Measurements from ENCODE around the gene STK26. TPM values are rescaled to one million over a fixed set of nuclear protein-coding genes. Genes with fewer than 3 reads are reported as not detected.

Gene STK26
- total RNA-seq, 4 donors from 2014 or later, result 11.6 to 15.9 (median 13.6) TPM

GRCh38 chrX:132101206-132101605 lies 78.1 kb downstream of the STK26 start:
- no peaks in the 10 kb centered on the region for H3K36me3 ChIP-seq
- peaks cover 0 to 1% (median 0%) of the 10 kb centered on the region in 4 donors for H3K27me3 ChIP-seq
- WGBS, result 77% methylated on average over 4 of the region's 4 CpGs
- no peak overlapping the region for H3K27ac ChIP-seq (replicated peaks in 1 of 4)
- no peaks in the 10 kb centered on the region for H3K9me3 ChIP-seq
- no peak for DNase-seq (ENCODE audit: extremely low spot score)
- intact Hi-C loops (cut with DNase I), result no loop called here
- H3K4me1 ChIP-seq, result no peaks in the 10 kb centered on the region
- TF ChIP-seq, protein P1, sequence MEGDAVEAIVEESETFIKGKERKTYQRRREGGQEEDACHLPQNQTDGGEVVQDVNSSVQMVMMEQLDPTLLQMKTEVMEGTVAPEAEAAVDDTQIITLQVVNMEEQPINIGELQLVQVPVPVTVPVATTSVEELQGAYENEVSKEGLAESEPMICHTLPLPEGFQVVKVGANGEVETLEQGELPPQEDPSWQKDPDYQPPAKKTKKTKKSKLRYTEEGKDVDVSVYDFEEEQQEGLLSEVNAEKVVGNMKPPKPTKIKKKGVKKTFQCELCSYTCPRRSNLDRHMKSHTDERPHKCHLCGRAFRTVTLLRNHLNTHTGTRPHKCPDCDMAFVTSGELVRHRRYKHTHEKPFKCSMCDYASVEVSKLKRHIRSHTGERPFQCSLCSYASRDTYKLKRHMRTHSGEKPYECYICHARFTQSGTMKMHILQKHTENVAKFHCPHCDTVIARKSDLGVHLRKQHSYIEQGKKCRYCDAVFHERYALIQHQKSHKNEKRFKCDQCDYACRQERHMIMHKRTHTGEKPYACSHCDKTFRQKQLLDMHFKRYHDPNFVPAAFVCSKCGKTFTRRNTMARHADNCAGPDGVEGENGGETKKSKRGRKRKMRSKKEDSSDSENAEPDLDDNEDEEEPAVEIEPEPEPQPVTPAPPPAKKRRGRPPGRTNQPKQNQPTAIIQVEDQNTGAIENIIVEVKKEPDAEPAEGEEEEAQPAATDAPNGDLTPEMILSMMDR (IDR thresholded peaks at IDR 0.05), result no peak
- TF ChIP-seq POLR2AphosphoS5 (IDR thresholded peaks at IDR 0.05), result no peak
- no peak for TF ChIP-seq POLR2A (IDR thresholded peaks at IDR 0.05; ENCODE audit: low read depth)
- no peak for TF ChIP-seq EP300 (IDR thresholded peaks at IDR 0.05)
- no peak overlapping the region for H3K4me3 ChIP-seq

- Histone ChIP-seq H3K36me3 (no peaks in the 10 kb centered on the region), H3K4me3 (no peak overlapping the region), H3K4me1 (no peaks in the 10 kb centered on the region), H3K9me3 (no peaks in the 10 kb centered on the region), H3K27me3 (no peaks in the 10 kb centered on the region), H3K27ac (replicated peaks in 1 of 4) (no peak overlapping the region)
- WGBS, result 83% methylated on average over 9 of the region's 9 CpGs
- DNase-seq (ENCODE audit: extremely low spot score), result no peak
- intact Hi-C loops (cut with DNase I), result no loop called here
- TF ChIP-seq POLR2A (IDR thresholded peaks at IDR 0.05; ENCODE audit: low read depth) (no peak), EP300 (IDR thresholded peaks at IDR 0.05) (no peak), POLR2AphosphoS5 (IDR thresholded peaks at IDR 0.05) (no peak)
- TF ChIP-seq, protein P1 (IDR thresholded peaks at IDR 0.05), result no peak
These were observed 78.7 kb downstream of the STK26 start for GRCh38 chrX:132101799-132102198.

GRCh38 chrX:132107291-132107690 lies 84.2 kb downstream of the STK26 start:
- TF ChIP-seq POLR2AphosphoS5 (IDR thresholded peaks at IDR 0.05), result no peak
- no peak for TF ChIP-seq EP300 (IDR thresholded peaks at IDR 0.05)
- TF ChIP-seq, protein P1 (IDR thresholded peaks at IDR 0.05), result no peak
- TF ChIP-seq POLR2A (IDR thresholded peaks at IDR 0.05; ENCODE audit: low read depth), result no peak
- H3K9me3 ChIP-seq, result no peaks in the 10 kb centered on the region
- no peaks in the 10 kb centered on the region for H3K4me1 ChIP-seq
- H3K27me3 ChIP-seq, result no peaks in the 10 kb centered on the region
- H3K4me3 ChIP-seq, result no peak overlapping the region
- no peak overlapping the region for H3K27ac ChIP-seq (replicated peaks in 1 of 4)
- intact Hi-C loops (cut with DNase I), result no loop called here
- no peaks in the 10 kb centered on the region for H3K36me3 ChIP-seq
- DNase-seq (ENCODE audit: extremely low spot score), result no peak

DNA sequence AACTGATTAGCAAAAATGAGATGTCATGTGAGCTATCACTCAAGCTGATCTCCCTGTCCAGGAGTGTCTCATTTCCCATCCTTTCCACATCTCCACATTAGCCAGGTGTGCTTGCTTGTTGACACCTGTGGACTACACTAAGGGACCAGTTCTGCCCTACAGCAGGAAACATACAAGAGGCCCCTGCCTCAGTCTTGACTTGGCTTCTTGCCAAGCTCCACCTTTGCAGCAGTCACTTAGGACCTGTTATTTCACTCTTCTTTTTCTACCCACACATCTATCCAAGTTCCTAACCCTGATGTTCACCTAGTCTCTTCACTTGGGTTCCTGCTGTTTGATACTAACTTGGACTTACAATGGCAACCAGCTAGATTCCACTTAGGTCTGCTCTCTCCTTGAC lies 91.5 kb downstream of the STK26 start:
- no peaks in the 10 kb centered on the region for H3K27me3 ChIP-seq
- H3K27ac ChIP-seq (replicated peaks in 1 of 4), result no peak overlapping the region
- intact Hi-C loops (cut with DNase I), result no loop called here
- H3K9me3 ChIP-seq, result no peaks in the 10 kb centered on the region
- TF ChIP-seq EP300 (IDR thresholded peaks at IDR 0.05) (no peak), POLR2A (IDR thresholded peaks at IDR 0.05; ENCODE audit: low read depth) (no peak), POLR2AphosphoS5 (IDR thresholded peaks at IDR 0.05) (no peak)
- TF ChIP-seq, protein P1 (IDR thresholded peaks at IDR 0.05), result no peak
- H3K4me1 ChIP-seq, result no peaks in the 10 kb centered on the region
- DNase-seq (ENCODE audit: extremely low spot score), result no peak
- H3K4me3 ChIP-seq, result no peak overlapping the region
- H3K36me3 ChIP-seq, result no peaks in the 10 kb centered on the region

DNA sequence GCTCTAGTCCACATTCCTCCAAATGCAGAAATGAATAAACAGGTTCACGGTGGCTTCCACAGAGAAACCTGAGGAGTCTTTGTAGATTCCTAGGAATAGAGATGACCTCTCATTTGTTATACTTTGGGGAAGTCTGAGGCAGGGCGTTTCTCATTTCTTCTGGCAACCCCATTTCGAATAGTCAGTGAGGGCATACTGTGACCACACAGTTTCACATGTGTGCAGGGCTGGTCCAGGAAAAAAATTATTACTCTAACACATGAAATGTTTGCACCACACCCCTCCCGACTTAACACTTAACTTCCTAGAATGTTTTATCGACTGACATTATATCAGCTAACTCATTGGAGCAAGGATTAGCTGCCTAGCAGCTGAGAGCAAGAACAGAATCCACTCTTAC lies 92.7 kb downstream of the STK26 start:
- Histone ChIP-seq H3K27me3 (no peaks in the 10 kb centered on the region), H3K4me1 (no peaks in the 10 kb centered on the region), H3K36me3 (no peaks in the 10 kb centered on the region), H3K9me3 (no peaks in the 10 kb centered on the region), H3K4me3 (no peak overlapping the region), H3K27ac (replicated peaks in 1 of 4) (no peak overlapping the region)
- no peak for TF ChIP-seq POLR2A (IDR thresholded peaks at IDR 0.05; ENCODE audit: low read depth)
- no peak for TF ChIP-seq EP300 (IDR thresholded peaks at IDR 0.05)
- TF ChIP-seq, protein P1 (IDR thresholded peaks at IDR 0.05), result no peak
- TF ChIP-seq POLR2AphosphoS5 (IDR thresholded peaks at IDR 0.05), result no peak
- 62% methylated on average over 5 of the region's 5 CpGs for WGBS
- no peak for DNase-seq (ENCODE audit: extremely low spot score)
- intact Hi-C loops (cut with DNase I), result no loop called here

Data from esophagus muscularis mucosa (tissue), 4 donors.